H9 (cell line): ENCODE data around the gene TNNT1. TPM values are rescaled to one million over a fixed set of nuclear protein-coding genes. Genes with fewer than 3 reads are reported as not detected.

Experiments
- DNase-seq: peaks from one replicate; pipeline ENCODE4 v3.0.0-alpha.2; 2017
- H2AFZ ChIP-seq: one replicate; pipeline ENCODE4 v1.6.1; 2013; ENCODE audit warnings: mild to moderate bottlenecking, low read length, control low read depth, moderate library complexity
- H2AK5ac ChIP-seq: 2 replicates; pipeline ENCODE4 v1.6.1; 2013; ENCODE audit warnings: low read length, control low read depth, mixed read lengths; ENCODE audit not compliant: insufficient read length
- H2BK120ac ChIP-seq: one replicate; pipeline ENCODE4 v1.6.1; 2013; ENCODE audit warnings: low read depth, mild to moderate bottlenecking, low read length, control low read depth, inconsistent platforms; ENCODE audit not compliant: poor library complexity, severe bottlenecking
- H2BK12ac ChIP-seq: 2 replicates; pipeline ENCODE4 v1.6.1; 2013; ENCODE audit warnings: low read length, control low read depth, mixed read lengths, low read depth; ENCODE audit not compliant: insufficient read length
- H2BK15ac ChIP-seq: 2 replicates; pipeline ENCODE4 v1.6.1; 2013; ENCODE audit warnings: low read depth, low read length, control low read depth
- H2BK20ac ChIP-seq: one replicate; pipeline ENCODE4 v1.6.1; 2013; ENCODE audit warnings: low read depth, mild to moderate bottlenecking, low read length, control low read depth, inconsistent platforms; ENCODE audit not compliant: poor library complexity, severe bottlenecking
- H2BK5ac ChIP-seq: 2 replicates; pipeline ENCODE4 v1.6.1; 2013; ENCODE audit warnings: low read length, control low read depth, mixed read lengths; ENCODE audit not compliant: insufficient read length
- H3K14ac ChIP-seq: 2 replicates; pipeline ENCODE4 v1.6.1; 2013; ENCODE audit warnings: low read length, control low read depth; ENCODE audit not compliant: insufficient read depth
- H3K18ac ChIP-seq: 2 replicates; pipeline ENCODE4 v1.6.1; 2013; ENCODE audit warnings: low read depth, mild to moderate bottlenecking, mixed read lengths, low read length, control low read depth; ENCODE audit not compliant: insufficient read length
- H3K23ac ChIP-seq: 2 replicates; pipeline ENCODE4 v1.6.1; 2013; ENCODE audit warnings: low read length, control low read depth, mixed read lengths, low read depth; ENCODE audit not compliant: insufficient read length
- H3K23me2 ChIP-seq: 2 replicates; pipeline ENCODE4 v1.6.1; 2013; ENCODE audit warnings: low read depth, mild to moderate bottlenecking, mixed read lengths, low read length, control low read depth; ENCODE audit not compliant: insufficient read length, poor library complexity, severe bottlenecking
- H3K27ac ChIP-seq: 2 replicates; pipeline ENCODE4 v1.5.1; 2013; ENCODE audit warnings: low read length, control low read depth, mixed read lengths, low read depth; ENCODE audit not compliant: insufficient read length
- H3K27me3 ChIP-seq: 2 replicates; pipeline ENCODE4 v1.6.1; 2013; ENCODE audit warnings: low read length, control low read depth, inconsistent platforms; ENCODE audit not compliant: insufficient read depth
- H3K4ac ChIP-seq: 2 replicates; pipeline ENCODE4 v1.6.1; 2013; ENCODE audit warnings: low read depth, mild to moderate bottlenecking, control low read depth, inconsistent platforms, low read length, moderate library complexity
- H3K4me1 ChIP-seq: 2 replicates; pipeline ENCODE4 v1.6.1; 2013; ENCODE audit warnings: low read length, control low read depth, inconsistent platforms; ENCODE audit not compliant: insufficient read depth
- H3K4me2 ChIP-seq: 2 replicates; pipeline ENCODE4 v1.6.1; 2013; ENCODE audit warnings: low read length, control low read depth, mixed read lengths; ENCODE audit not compliant: insufficient read length, insufficient read depth
- H3K56ac ChIP-seq: 2 replicates; pipeline ENCODE4 v1.6.1; 2013; ENCODE audit warnings: low read depth, mild to moderate bottlenecking, mixed read lengths, low read length, control low read depth; ENCODE audit not compliant: insufficient read length
- H3K79me1 ChIP-seq: 2 replicates; pipeline ENCODE4 v1.6.1; 2013; ENCODE audit warnings: low read depth, mild to moderate bottlenecking, moderate library complexity, low read length, control low read depth, inconsistent platforms; ENCODE audit not compliant: insufficient read depth, poor library complexity, severe bottlenecking
- H3K79me2 ChIP-seq: 2 replicates; pipeline ENCODE4 v1.6.1; 2013; ENCODE audit warnings: low read length, control low read depth, inconsistent platforms; ENCODE audit not compliant: insufficient read depth
- H3K9ac ChIP-seq: 2 replicates; pipeline ENCODE4 v1.6.1; 2013; ENCODE audit warnings: low read length, control low read depth, mixed read lengths; ENCODE audit not compliant: insufficient read length; ENCODE audit errors: extremely low read depth
- H3K9me3 ChIP-seq: one replicate; pipeline ENCODE4 v1.6.1; 2013; ENCODE audit warnings: low read depth, low read length, inconsistent platforms; ENCODE audit not compliant: control insufficient read depth
- H3T11ph ChIP-seq: one replicate; pipeline ENCODE4 v1.6.1; 2013; ENCODE audit warnings: mild to moderate bottlenecking, low read length, control low read depth, inconsistent platforms
- H4K20me1 ChIP-seq: one replicate; pipeline ENCODE4 v1.6.1; 2013; ENCODE audit not compliant: control insufficient read depth, insufficient read length, insufficient read depth
- H4K5ac ChIP-seq: 2 replicates; pipeline ENCODE4 v1.6.1; 2013; ENCODE audit warnings: low read depth, mild to moderate bottlenecking, mixed read lengths, low read length, control low read depth; ENCODE audit not compliant: insufficient read length
- H4K8ac ChIP-seq: replicated peaks from 2 replicates; pipeline ENCODE4 v1.6.1; 2013; ENCODE audit warnings: low read length, control low read depth, mixed read lengths, low read depth; ENCODE audit not compliant: insufficient read length
- H4K91ac ChIP-seq: 2 replicates; pipeline ENCODE4 v1.6.1; 2013; ENCODE audit warnings: low read depth, mild to moderate bottlenecking, moderate library complexity, mixed read lengths, low read length, control low read depth; ENCODE audit not compliant: insufficient read length
- H3K27ac Mint-ChIP-seq, 3 experiments: 2 replicates in 2 of 3; 3 replicates in 1 of 3; pipeline ENCODE4 v1.8.0; 2020 to 2021; ENCODE audit warnings: mixed read lengths in 3 of 3, mild to moderate bottlenecking in 1 of 3, moderate library complexity in 1 of 3
- H3K27me3 Mint-ChIP-seq: 2 replicates; pipeline ENCODE4 v1.8.0; 2021; ENCODE audit warnings: low read depth, mild to moderate bottlenecking, moderate library complexity, mixed read lengths
- H3K36me3 Mint-ChIP-seq, 3 experiments: 2 replicates in 2 of 3; 3 replicates in 1 of 3; pipeline ENCODE4 v1.8.0; 2020 to 2021; ENCODE audit warnings: low read depth in 3 of 3, mixed read lengths in 3 of 3; ENCODE audit not compliant: insufficient read depth in 1 of 3
- H3K4me1 Mint-ChIP-seq, 2 experiments: 2 replicates each; pipeline ENCODE4 v1.8.0; 2020; ENCODE audit warnings: mixed read lengths in 2 of 2
- H3K4me3 Mint-ChIP-seq, 2 experiments: 2 replicates in 1 of 2; 3 replicates in 1 of 2; pipeline ENCODE4 v1.8.0; 2020 to 2021; ENCODE audit warnings: mild to moderate bottlenecking in 2 of 2, mixed read lengths in 2 of 2, moderate library complexity in 1 of 2
- H3K9me3 Mint-ChIP-seq, 2 experiments: 2 replicates in 1 of 2; 3 replicates in 1 of 2; pipeline ENCODE4 v1.8.0; 2020; ENCODE audit warnings: mild to moderate bottlenecking in 2 of 2, mixed read lengths in 2 of 2, moderate library complexity in 1 of 2
- WGBS: extraction: QIAGEN DNeasy Blood & Tissue Kit; methylation state at CpG from one replicate; pipeline ENCODE4 v1.1.7; 2013; ENCODE audit warnings: missing lambda C conversion rate, low lambda C conversion rate, mixed read lengths; ENCODE audit not compliant: insufficient read length; ENCODE audit errors: extremely low coverage; 5-methylcytosine and 5-hydroxymethylcytosine counted together
- total RNA-seq: library from RNA; stranded (reverse); gene quantifications from 2 replicates; pipeline ENCODE4 v1.2.1, GENCODE V29; 2021
- TF ChIP-seq, protein P1 (sequence below): fragments of 200-600 bp; sonication (generic); conservative IDR thresholded peaks from 3 replicates; pipeline ENCODE4 v1.8.0; 2021; ENCODE audit warnings: antibody characterized with exemption, mild to moderate bottlenecking

Gene TNNT1
- total RNA-seq, 1 experiment from 2014 or later = 127 TPM

DNA sequence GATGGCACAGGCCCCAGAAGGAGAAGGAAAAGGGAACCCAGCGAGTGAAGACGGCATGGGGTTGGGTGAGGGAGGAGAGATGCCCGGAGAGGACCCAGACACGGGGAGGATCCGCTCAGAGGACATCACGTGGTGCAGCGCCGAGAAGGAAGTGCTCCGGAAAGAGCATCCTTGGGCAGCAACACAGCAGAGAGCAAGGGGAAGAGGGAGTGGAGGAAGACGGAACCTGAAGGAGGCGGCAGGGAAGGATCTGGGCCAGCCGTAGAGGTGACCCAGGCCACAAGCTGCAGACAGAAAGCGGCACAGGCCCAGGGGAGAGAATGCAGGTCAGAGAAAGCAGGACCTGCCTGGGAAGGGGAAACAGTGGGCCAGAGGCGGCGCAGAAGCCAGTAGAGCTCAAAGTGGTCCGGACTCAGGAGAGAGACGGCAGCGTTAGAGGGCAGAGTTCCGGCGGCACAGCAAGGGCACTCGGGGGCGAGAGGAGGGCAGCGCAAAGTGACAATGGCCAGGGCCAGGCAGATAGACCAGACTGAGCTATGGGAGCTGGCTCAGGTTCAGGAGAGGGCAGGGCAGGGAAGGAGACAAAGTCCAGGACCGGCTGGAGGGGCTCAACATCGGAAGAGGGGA lies 32.7 kb downstream of the TNNT1 start:
- Histone ChIP-seq H2BK20ac (no peak overlapping the region), H2BK15ac (no peak overlapping the region; the same call in 1 of the 2 replicates), H4K8ac (no peak overlapping the region), H2BK5ac (no peak overlapping the region), H3K4me1 (no peaks in the 10 kb centered on the region), H4K5ac (no peak overlapping the region), H3K9me3 (no peaks in the 10 kb centered on the region), H3K79me2 (peaks cover 7% of the 10 kb centered on the region; the same call in 1 of the 2 replicates), H2AFZ (no peak overlapping the region), H3K79me1 (peaks cover 5% of the 10 kb centered on the region), H3K23ac (no peak overlapping the region), H3T11ph (no peak overlapping the region), H3K27ac (no peak overlapping the region), H3K56ac (no peak overlapping the region), H3K4me2 (peak overlapping the region; percentile 99), H3K23me2 (peaks cover 15% of the 10 kb centered on the region), H2BK120ac (no peak overlapping the region), H3K14ac (peak overlapping the region; percentile 62), H2AK5ac (no peak overlapping the region), H3K9ac (peak overlapping the region; percentile 77), H4K20me1 (peaks cover 3% of the 10 kb centered on the region), H3K4ac (no peak overlapping the region), H4K91ac (no peak overlapping the region), H3K27me3 (no peaks in the 10 kb centered on the region), H2BK12ac (no peak overlapping the region), H3K18ac (peak overlapping the region; percentile 15)
- peaks cover 21 to 30% of the 10 kb centered on the region in 2 experiments for H3K4me1 Mint-ChIP-seq
- H3K27me3 Mint-ChIP-seq = peaks cover 1% of the 10 kb centered on the region
- WGBS = no CpG with 5 or more reads among the region's 25 CpGs
- TF ChIP-seq, protein P1, sequence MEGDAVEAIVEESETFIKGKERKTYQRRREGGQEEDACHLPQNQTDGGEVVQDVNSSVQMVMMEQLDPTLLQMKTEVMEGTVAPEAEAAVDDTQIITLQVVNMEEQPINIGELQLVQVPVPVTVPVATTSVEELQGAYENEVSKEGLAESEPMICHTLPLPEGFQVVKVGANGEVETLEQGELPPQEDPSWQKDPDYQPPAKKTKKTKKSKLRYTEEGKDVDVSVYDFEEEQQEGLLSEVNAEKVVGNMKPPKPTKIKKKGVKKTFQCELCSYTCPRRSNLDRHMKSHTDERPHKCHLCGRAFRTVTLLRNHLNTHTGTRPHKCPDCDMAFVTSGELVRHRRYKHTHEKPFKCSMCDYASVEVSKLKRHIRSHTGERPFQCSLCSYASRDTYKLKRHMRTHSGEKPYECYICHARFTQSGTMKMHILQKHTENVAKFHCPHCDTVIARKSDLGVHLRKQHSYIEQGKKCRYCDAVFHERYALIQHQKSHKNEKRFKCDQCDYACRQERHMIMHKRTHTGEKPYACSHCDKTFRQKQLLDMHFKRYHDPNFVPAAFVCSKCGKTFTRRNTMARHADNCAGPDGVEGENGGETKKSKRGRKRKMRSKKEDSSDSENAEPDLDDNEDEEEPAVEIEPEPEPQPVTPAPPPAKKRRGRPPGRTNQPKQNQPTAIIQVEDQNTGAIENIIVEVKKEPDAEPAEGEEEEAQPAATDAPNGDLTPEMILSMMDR = no peak
- no peak for DNase-seq
- no peaks in the 10 kb centered on the region for H3K9me3 Mint-ChIP-seq
- H3K36me3 Mint-ChIP-seq = no peaks in the 10 kb centered on the region
- H3K4me3 Mint-ChIP-seq = peak overlapping the region; percentile 92 to 94
- peak overlapping the region in 2 of 3 experiments; percentile 82 to 89; a peak in 5 of 7 replicates for H3K27ac Mint-ChIP-seq
